HG03354 (cell line): Measurements from ENCODE around the gene KDM6B.
"Not testable (repeated sequence)": the region's sequence is repeated elsewhere in the genome, so short reads cannot be mapped to it uniquely, and the experiment has no call there.

Source experiments
- ATAC-seq: cut with Tn5 transposase; IDR thresholded peaks from one replicate; pipeline ENCODE4 v1.9.1; 2021; ENCODE audit warnings: mild to moderate bottlenecking; ENCODE audit not compliant: unreplicated experiment, poor library complexity, severe bottlenecking

The KDM6B gene

DNA sequence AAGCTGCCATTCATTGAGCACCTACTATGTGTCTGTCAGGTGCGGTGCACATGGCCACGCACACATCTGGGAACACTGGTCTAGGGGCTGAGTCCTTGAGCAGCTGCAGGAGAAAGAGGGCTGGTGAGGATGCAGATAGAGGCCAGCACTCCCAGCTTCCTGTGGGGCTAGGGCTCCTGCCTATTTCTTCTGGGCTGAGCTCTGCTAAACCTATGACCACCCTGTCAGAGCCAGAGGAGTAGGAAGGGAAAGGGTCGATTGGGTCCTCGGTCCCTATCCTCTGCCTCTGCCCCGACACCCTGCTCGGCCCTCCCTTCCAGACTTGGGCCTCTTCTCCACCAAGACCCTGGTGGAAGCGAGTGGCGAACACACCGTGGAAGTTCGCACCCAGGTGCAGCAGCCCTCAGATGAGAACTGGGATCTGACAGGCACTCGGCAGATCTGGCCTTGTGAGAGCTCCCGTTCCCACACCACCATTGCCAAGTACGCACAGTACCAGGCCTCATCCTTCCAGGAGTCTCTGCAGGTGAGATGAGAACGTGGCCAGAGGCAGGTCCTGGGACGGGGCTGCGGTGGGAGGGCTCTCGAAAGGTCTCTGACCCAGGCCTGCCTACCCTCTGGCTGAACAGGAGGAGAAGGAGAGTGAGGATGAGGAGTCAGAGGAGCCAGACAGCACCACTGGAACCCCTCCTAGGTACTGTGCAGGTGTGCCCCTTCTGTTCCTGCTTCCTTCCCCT lies 16.9 kb downstream of the KDM6B start:
- ATAC-seq = no peak

DNA sequence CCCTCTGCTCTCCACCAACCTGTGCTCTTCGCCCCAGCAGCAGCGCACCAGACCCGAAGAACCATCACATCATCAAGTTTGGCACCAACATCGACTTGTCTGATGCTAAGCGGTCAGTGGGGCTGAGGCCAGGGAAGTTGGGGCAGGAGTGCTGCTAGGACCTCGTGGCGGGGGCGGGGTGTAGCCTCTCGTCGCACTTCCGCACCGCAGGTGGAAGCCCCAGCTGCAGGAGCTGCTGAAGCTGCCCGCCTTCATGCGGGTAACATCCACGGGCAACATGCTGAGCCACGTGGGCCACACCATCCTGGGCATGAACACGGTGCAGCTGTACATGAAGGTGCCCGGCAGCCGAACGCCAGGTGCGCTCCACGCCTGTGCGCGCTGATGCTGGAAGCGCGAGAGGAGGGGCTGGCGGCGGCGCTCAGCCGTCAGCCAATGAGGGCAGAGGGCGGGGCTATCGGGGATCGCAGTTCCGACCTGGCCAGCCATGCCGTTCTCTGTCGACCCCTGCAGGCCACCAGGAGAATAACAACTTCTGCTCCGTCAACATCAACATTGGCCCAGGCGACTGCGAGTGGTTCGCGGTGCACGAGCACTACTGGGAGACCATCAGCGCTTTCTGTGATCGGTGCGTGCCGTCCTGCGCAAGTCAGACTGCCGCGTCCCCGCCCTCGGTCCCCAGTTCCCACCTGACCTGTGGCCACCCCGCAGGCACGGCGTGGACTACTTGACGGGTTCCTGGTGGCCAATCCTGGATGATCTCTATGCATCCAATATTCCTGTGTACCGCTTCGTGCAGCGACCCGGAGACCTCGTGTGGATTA lies 17.6 kb downstream of the KDM6B start:
- peak; percentile 72 for ATAC-seq

DNA sequence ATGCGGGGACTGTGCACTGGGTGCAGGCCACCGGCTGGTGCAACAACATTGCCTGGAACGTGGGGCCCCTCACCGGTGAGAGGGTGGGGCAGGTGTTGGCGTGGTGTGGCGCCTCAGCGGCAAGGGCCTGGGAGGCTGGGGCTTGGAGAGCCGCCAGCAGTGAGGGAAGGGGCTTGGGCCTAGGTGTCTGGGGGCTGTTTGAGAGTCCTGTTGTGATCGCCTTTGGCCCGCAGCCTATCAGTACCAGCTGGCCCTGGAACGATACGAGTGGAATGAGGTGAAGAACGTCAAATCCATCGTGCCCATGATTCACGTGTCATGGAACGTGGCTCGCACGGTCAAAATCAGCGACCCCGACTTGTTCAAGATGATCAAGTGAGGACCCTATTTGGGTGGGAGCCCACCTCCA lies 18.2 kb downstream of the KDM6B start:
- no peak for ATAC-seq

DNA sequence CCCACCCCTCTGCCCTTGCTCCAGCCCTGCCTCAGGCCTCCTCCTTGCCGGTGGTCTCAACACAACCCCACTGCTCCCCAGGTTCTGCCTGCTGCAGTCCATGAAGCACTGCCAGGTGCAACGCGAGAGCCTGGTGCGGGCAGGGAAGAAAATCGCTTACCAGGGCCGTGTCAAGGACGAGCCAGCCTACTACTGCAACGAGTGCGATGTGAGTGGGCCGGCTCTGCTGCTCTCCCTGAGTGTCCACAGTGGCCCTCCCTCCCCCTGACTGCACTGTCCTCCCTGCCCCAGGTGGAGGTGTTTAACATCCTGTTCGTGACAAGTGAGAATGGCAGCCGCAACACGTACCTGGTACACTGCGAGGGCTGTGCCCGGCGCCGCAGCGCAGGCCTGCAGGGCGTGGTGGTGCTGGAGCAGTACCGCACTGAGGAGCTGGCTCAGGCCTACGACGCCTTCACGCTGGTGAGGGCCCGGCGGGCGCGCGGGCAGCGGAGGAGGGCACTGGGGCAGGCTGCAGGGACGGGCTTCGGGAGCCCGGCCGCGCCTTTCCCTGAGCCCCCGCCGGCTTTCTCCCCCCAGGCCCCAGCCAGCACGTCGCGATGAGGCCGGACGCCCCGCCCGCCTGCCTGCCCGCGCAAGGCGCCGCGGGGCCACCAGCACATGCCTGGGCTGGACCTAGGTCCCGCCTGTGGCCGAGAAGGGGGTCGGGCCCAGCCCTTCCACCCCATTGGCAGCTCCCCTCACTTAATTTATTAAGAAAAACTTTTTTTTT lies 19.1 kb downstream of the KDM6B start:
- no peak for ATAC-seq

DNA sequence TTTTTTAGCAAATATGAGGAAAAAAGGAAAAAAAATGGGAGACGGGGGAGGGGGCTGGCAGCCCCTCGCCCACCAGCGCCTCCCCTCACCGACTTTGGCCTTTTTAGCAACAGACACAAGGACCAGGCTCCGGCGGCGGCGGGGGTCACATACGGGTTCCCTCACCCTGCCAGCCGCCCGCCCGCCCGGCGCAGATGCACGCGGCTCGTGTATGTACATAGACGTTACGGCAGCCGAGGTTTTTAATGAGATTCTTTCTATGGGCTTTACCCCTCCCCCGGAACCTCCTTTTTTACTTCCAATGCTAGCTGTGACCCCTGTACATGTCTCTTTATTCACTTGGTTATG lies 19.6 kb downstream of the KDM6B start:
- no peak for ATAC-seq

DNA sequence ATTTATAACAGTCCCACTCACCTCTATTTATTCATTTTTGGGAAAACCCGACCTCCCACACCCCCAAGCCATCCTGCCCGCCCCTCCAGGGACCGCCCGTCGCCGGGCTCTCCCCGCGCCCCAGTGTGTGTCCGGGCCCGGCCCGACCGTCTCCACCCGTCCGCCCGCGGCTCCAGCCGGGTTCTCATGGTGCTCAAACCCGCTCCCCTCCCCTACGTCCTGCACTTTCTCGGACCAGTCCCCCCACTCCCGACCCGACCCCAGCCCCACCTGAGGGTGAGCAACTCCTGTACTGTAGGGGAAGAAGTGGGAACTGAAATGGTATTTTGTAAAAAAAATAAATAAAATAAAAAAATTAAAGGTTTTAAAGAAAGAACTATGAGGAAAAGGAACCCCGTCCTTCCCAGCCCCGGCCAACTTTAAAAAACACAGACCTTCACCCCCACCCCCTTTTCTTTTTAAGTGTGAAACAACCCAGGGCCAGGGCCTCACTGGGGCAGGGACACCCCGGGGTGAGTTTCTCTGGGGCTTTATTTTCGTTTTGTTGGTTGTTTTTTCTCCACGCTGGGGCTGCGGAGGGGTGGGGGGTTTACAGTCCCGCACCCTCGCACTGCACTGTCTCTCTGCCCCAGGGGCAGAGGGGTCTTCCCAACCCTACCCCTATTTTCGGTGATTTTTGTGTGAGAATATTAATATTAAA lies 20.2 kb downstream of the KDM6B start:
- no peak for ATAC-seq

DNA sequence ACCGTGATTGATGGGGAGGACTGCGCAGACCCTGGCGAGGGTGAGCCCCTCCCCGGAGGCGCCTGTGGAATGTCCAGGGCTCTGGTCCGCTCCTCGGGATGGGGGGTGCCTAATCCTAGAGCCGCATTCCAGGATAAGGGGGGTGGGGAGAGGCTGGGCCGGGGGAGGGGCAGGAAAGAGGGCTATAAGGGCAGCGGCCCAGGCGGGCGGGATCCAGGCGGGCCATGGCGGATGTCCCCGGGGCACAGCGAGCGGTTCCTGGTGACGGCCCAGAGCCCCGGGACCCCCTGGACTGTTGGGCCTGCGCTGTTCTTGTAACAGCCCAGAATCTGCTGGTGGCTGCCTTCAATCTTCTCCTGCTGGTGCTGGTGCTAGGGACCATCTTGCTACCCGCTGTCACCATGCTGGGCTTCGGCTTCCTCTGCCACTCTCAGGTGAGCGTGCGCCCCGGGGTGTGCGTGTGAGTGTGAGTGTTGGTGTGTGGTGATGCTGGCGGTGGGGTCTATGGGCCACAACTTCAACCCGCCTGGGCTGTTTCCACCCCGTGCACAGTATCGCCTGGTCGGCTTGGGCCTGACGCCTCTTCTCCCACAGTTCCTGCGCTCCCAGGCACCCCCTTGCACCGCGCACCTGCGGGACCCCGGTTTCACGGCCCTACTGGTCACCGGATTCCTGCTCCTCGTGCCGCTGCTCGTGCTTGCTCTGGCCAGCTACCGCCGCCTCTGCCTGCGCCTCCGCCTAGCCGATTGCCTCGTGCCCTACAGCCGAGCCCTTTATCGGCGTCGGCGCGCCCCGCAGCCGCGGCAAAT lies 21.0 kb downstream of the KDM6B start, which contains the start of gene TMEM88:
Gene TMEM88, plus strand, starts transcription at position 216 of the 809 bp plus-strand sequence. Its CDS starts 9 bp downstream, at position 225.
- no peak for ATAC-seq

DNA sequence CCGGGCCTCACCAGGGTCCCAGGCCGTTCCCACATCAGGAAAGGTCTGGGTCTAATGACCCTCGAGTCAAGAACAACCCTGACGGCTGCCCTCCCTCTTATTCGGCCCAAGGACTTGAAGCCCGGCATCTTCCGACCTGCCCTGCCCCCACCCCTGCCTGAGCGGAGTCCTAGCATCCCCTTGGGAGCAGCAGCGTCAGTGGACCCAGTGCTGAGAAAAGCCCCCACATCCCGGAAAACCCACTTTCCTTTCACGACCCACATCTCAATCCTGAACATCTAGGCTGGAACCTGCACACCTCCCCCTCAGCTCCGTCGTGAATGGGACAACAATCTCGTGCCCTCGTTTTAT lies 21.6 kb downstream of the KDM6B start:
- no peak for ATAC-seq

DNA sequence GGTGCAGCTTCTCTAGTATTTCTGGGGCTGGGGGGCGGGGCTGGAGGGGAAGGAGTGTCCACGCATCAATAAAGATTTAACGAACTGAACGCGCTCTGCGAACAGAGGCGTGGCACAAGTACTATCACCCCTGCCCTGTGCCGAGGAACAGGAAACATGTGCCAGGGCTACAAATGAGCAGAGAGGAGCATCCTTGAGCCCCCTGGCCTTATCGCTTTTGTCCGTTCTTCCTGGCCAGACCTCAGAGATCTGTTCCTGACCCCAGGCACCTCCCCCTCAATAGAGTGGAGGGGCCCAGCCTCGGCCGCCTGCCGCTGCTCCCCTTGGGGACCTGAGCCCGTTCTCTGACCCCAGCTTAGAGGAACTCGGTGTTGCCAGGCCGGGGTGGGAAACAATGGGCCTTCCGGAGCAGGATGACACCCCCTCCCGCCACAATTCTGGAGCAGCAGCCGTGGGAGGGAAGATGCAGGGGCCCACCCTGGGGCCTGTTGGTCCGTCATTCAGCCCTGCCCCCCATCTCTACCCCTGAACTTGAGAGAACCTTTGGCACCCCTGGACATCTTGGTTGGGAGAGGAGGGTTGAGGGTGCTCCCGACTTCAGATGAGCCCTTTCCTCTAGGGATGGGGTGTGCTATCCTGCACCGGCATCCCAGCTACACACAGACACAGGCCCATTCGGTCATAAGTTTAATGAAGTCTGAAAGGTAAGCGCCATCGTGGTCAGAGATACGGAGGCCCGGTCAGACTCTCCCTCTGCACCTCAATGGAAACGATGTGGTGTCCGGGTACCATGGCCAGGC lies 22.2 kb downstream of the KDM6B start:
- no peak for ATAC-seq

DNA sequence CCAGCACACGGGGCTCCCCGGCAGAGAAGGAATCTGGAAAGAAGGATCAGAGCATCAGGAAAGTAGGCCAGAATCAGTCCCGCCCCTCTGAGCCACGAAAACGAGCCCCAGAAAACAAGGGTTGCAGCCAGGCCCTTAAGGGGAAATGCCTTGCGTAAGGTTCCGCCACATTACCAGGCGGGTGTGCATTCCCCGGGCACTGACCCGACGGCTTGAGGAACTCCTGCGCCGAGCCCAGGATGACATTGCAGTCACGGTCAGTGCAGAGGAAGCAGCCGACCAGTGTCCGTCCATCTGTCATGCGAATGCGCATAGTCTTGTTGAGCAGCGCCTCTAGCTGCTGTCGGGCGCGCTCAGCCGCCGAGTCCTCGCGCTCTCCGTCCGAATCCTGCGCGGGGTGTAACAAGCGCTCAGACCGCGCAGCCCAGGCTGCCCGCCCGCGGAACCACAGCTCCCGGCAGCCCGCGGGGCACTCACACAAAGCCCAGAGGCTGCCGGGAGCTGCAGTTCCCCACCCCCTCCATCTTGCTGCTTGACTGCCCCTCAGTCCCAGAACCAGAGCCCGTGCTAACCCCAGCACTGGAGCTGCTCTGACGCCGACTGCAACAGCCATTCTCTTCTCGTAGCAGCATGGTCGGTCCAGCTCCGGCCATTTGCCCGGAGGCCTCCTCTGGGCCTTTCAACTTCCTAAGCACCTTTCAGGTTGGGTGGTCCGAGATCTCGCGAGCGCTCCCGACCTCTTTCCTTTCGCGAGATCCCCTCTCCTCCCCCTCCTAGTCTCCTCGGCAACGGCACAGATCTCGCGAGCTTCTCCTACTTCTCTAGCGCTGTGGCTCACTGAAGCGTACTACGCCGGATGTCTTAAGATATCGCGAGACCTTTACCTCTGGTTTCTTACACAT lies 23.0 kb downstream of the KDM6B start, which contains the start of gene NAA38:
Gene NAA38, minus strand, starts transcription at position 749 of the 902 bp plus-strand sequence. Its CDS starts 96 bp downstream, at position 653.
- peak; percentile 76 for ATAC-seq

DNA sequence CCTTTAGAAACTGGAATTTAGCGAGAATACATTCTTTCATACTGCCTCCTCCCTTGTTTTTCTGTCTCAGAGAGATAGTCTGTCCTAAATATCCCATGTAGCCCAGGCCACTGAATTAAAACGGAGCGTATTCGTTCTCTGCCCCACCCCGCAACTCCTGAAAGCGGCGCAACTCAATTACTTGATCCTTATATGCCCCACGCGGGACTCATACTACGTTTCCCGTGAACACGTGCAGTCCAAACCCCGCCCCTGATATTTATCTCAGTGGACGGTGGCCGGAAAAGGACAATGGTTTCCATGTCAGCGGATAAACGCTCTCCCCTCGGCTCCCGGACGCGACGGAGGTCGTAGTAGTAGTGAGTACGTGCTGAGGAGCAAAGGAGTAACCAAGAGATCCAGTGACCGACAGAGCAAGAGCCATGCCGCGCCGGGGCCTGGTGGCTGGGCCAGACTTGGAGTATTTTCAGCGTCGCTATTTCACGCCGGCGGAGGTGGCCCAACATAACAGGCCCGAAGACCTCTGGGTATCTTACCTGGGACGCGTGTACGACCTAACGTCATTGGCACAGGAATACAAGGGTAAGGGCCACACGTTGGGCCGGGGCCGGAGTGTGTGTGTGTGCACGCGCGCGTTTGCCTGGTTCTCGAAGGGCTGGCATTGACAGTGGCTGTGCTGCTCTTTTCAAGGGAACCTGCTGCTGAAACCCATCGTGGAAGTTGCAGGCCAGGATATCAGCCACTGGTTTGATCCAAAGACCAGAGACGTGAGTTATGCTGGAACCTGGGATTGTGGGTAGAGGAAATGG lies 23.9 kb downstream of the KDM6B start, which contains the start of gene CYB5D1:
Gene CYB5D1, plus strand, starts transcription at position 291 of the 809 bp plus-strand sequence. Its CDS starts 132 bp downstream, at position 423.
- ATAC-seq = peak; percentile 41

DNA sequence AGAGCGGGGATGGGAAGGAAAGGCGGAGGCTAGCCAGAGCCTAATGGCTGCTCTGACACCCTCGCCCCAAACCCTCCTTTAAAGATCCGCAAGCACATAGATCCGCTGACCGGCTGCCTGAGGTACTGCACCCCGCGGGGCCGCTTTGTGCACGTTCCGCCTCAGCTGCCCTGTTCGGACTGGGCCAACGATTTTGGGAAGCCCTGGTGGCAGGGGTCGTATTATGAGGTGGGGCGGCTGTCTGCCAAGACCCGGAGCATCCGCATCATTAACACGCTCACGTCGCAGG lies 24.4 kb downstream of the KDM6B start:
- ATAC-seq = no peak

DNA sequence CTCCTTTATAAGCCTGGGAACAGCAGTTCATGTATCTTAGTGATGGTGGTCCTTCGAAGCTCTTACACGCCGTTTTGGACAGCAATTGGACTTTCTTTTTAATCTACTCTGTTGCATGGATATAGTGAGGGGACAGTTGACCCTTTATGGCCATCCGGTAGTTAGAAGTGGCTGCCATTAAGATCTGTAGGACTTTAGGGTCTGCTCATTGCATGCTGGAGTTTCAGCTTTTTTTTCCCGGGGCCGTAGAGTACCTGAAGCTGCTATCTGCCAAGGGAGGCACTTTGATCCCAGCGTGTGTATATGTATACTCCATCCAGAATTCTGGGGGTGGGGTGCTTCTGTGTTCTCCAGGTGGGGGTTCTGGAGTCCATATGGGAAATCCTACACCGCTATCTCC lies 25.0 kb downstream of the KDM6B start:
- no peak for ATAC-seq

DNA sequence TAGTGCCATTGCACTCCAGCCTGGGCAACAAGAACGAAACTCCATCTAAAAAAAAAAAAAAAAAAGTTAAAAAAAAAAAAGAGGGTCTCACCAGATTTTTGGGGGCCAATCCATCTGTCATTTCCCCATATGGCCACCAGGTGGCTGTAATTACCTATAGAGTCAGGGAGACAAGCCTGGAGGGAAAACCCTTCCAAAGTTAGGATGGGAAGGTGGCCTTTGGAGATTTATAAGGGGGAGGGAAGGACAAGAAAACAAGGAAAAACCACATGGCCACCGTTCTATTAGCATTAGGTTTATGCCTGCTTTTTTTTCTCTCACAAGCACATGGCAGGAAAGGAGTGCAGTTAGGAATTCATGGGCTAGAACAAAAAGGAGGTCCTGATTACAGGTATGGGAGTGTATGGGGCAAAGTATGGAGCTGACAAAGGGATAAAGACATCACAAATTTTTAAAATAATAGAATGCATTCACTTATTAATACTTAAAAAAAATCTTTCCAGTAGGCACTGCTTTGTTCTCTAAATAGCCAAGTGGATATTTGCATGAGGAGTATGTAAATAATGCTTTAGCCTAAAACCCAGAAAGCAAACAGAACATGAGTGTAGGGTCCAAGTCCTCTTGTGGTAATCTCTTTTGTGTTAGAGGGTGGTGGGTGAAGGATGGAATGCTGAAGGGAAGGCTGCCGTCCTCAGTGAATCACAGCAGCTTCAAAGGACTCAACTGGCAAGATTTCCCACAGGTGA lies 28.8 kb downstream of the KDM6B start:
- no peak for ATAC-seq

DNA sequence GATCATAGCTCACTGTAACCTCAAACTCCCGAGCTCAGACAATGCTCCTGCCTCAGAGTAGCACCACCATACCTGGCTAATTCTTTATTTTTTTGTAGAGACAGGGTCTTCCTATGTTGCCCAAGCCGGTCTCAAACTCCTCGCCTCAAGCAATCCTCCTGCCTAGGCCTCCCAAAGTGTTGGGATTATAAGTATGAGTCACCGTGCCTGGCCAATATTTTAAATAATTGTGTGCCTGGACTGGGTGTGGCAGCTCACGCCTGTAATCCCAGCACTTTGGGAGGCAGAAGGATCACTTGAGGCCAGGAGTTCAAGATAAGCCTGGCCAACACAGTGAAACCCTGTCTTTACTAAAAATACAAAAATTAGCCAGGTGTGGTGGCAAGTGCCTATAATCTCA lies 30.4 kb downstream of the KDM6B start:
- not testable (repeated sequence) for ATAC-seq
